ENCODE results near the gene XRCC3. TPM values are rescaled to one million over a fixed set of nuclear protein-coding genes. Genes with fewer than 3 reads are reported as not detected.

XRCC3 gene
- total RNA-seq, 1 donor = 11.7 TPM

- no peak for DNase-seq (ENCODE audit: low read depth)
- no peak for TF ChIP-seq CTCF (IDR thresholded peaks at IDR 0.05; ENCODE audit: insufficient read depth, low read depth, low read length)
- H3K4me3 ChIP-seq (ENCODE audit: low read depth, low read length) = no peak overlapping the region
These were observed 14.3 kb downstream of the XRCC3 start for GRCh38 chr14:103700753-103701490.

- TF ChIP-seq CTCF (IDR thresholded peaks at IDR 0.05; ENCODE audit: insufficient read depth, low read depth, low read length) = no peak
- no peak overlapping the region for H3K4me3 ChIP-seq (ENCODE audit: low read depth, low read length)
- DNase-seq (ENCODE audit: low read depth) = no peak
These were observed 15.1 kb downstream of the XRCC3 start for GRCh38 chr14:103699901-103700752.

GRCh38 chr14:103699261-103699661 is 16.0 kb downstream of the XRCC3 start:
- H3K4me3 ChIP-seq (ENCODE audit: low read depth, low read length) = no peak overlapping the region
- DNase-seq (ENCODE audit: low read depth) = no peak
- TF ChIP-seq CTCF (IDR thresholded peaks at IDR 0.05; ENCODE audit: insufficient read depth, low read depth, low read length) = no peak

GRCh38 chr14:103698380-103699260 is 16.6 kb downstream of the XRCC3 start:
- no peak overlapping the region for H3K4me3 ChIP-seq (ENCODE audit: low read depth, low read length)
- TF ChIP-seq CTCF (IDR thresholded peaks at IDR 0.05; ENCODE audit: insufficient read depth, low read depth, low read length) = no peak
- DNase-seq (ENCODE audit: low read depth) = no peak

- TF ChIP-seq CTCF (IDR thresholded peaks at IDR 0.05; ENCODE audit: insufficient read depth, low read depth, low read length) = no peak
- no peak for DNase-seq (ENCODE audit: low read depth)
- H3K4me3 ChIP-seq (ENCODE audit: low read depth, low read length) = no peak overlapping the region
These were observed 17.5 kb downstream of the XRCC3 start for GRCh38 chr14:103697603-103698379.

- TF ChIP-seq CTCF (IDR thresholded peaks at IDR 0.05; ENCODE audit: insufficient read depth, low read depth, low read length) = no peak
- no peak for DNase-seq (ENCODE audit: low read depth)
- no peak overlapping the region for H3K4me3 ChIP-seq (ENCODE audit: low read depth, low read length)
These were observed 18.0 kb downstream of the XRCC3 start for GRCh38 chr14:103697206-103697602.
